IPS-NIHi11 (cell line): ENCODE results near the gene AKNAD1.
A peak's percentile ranks its signal among the peaks of the same experiment; 100 is the strongest.

Experiments used
- DNase-seq: peaks from one replicate; pipeline ENCODE4 v3.0.0; 2012; ENCODE audit warnings: mixed read lengths, low spot score

AKNAD1 gene

GRCh38 chr1:108831225-108831624, 25.7 kb downstream of the AKNAD1 start:
- no peak for DNase-seq

GRCh38 chr1:108830119-108831008, 26.5 kb downstream of the AKNAD1 start:
- DNase-seq, result no peak

- no peak for DNase-seq
Measured at GRCh38 chr1:108829498-108829916, 27.4 kb downstream of the AKNAD1 start.

GRCh38 chr1:108828074-108828961, 28.6 kb downstream of the AKNAD1 start:
- DNase-seq, result peak; percentile 88

GRCh38 chr1:108826081-108826635, 30.7 kb downstream of the AKNAD1 start:
- no peak for DNase-seq

- no peak for DNase-seq
Measured at GRCh38 chr1:108824051-108824450, 32.8 kb downstream of the AKNAD1 start.

- no peak for DNase-seq
Measured at GRCh38 chr1:108823632-108824031, 33.3 kb downstream of the AKNAD1 start.

- no peak for DNase-seq
Measured at GRCh38 chr1:108819878-108820277, 37.0 kb downstream of the AKNAD1 start.

- no peak for DNase-seq
Measured at GRCh38 chr1:108817811-108818210, 39.1 kb downstream of the AKNAD1 start.

GRCh38 chr1:108817016-108817415, 39.9 kb downstream of the AKNAD1 start:
- DNase-seq, result no peak

- DNase-seq, result peak; percentile 60
Measured at GRCh38 chr1:108816049-108816893, 40.6 kb downstream of the AKNAD1 start.

GRCh38 chr1:108815566-108815965, 41.3 kb downstream of the AKNAD1 start:
- no peak for DNase-seq

GRCh38 chr1:108814343-108815125, 42.4 kb downstream of the AKNAD1 start:
- no peak for DNase-seq

- DNase-seq, result no peak
Measured at GRCh38 chr1:108813326-108813725, 43.6 kb downstream of the AKNAD1 start.

GRCh38 chr1:108811611-108812010, 45.3 kb downstream of the AKNAD1 start:
- DNase-seq, result no peak

GRCh38 chr1:108808438-108808837, 48.5 kb downstream of the AKNAD1 start:
- no peak for DNase-seq

- no peak for DNase-seq
Measured at GRCh38 chr1:108803548-108803947, 53.3 kb downstream of the AKNAD1 start.

- no peak for DNase-seq
Measured at GRCh38 chr1:108801101-108801500, 55.8 kb downstream of the AKNAD1 start.

- DNase-seq, result no peak
Measured at GRCh38 chr1:108799001-108799400, 57.9 kb downstream of the AKNAD1 start.

- DNase-seq, result no peak
Measured at GRCh38 chr1:108792420-108792819, 64.5 kb downstream of the AKNAD1 start.

- DNase-seq, result no peak
Measured at GRCh38 chr1:108791790-108792189, 65.1 kb downstream of the AKNAD1 start.
